Prostate gland (tissue), 2 donors: ENCODE results near the gene CA14. TPM values are rescaled to one million over a fixed set of nuclear protein-coding genes. Genes with fewer than 3 reads are reported as not detected.

Experiments used
- DNase-seq: peaks from one replicate; pipeline ENCODE4 v3.0.0-alpha.2; 2019; ENCODE audit warnings: low spot score
- H3K27ac ChIP-seq, 2 donors: fragments of 200-600 bp; sonication (generic); 2 replicates each; pipeline ENCODE4 v1.5.1; 2017 to 2019
- H3K27me3 ChIP-seq: fragments of 200-600 bp; sonication (generic); replicated peaks from 2 replicates; pipeline ENCODE4 v1.5.1; 2019; ENCODE audit not compliant: insufficient read depth
- H3K36me3 ChIP-seq, 2 donors: fragments of 200-600 bp; sonication (generic); 1 replicate in 1 of 2; 2 replicates in 1 of 2; pipeline versions ENCODE4 v1.5.1 to v1.8.1; 2017 to 2019
- H3K4me1 ChIP-seq: fragments of 200-600 bp; sonication (generic); replicated peaks from 2 replicates; pipeline ENCODE4 v1.5.1; 2019
- H3K4me3 ChIP-seq, 2 donors: fragments of 200-600 bp; sonication (generic); 2 replicates each; pipeline ENCODE4 v1.5.1; 2017 to 2019
- H3K9me3 ChIP-seq: fragments of 200-600 bp; sonication (generic); 2 replicates; pipeline ENCODE4 v1.5.1; 2017
- CTCF ChIP-seq, 4 experiments: fragments of 200-600 bp in 2 of 4; fragments of 450-650 bp in 2 of 4; sonication (generic) in 2 of 4; IDR thresholded peaks; 1 replicate in 3 of 4; 2 replicates in 1 of 4; pipeline ENCODE4 v1.5.1; 2016 to 2019; ENCODE audit warnings: antibody characterized with exemption in 4 of 4, mild to moderate bottlenecking in 2 of 4, moderate library complexity in 2 of 4
- POLR2A ChIP-seq: fragments of 450-650 bp; IDR thresholded peaks from one replicate; pipeline ENCODE4 v1.6.1; 2016; ENCODE audit warnings: antibody characterized with exemption, mild to moderate bottlenecking
- POLR2AphosphoS5 ChIP-seq: sonication (generic); formaldehyde crosslinking; IDR thresholded peaks from one replicate; pipeline ENCODE4 v1.6.1; 2017; ENCODE audit warnings: antibody characterized with exemption
- WGBS: methylation state at CpG from one replicate; pipeline ENCODE4 v1.1.5; 2018; 5-methylcytosine and 5-hydroxymethylcytosine counted together
- intact Hi-C: fragments of 100-400 bp; cut with DNase I; formaldehyde crosslinking; loops from one replicate; pipeline ENCODE4 v1.14.2; 2022
- total RNA-seq, 2 donors: library from RNA; depleted of rRNA; stranded (reverse); fragments of >200 nt; gene quantifications; one replicate each; pipeline ENCODE4 v1.1.0, GENCODE V29; 2016

CA14 gene
- total RNA-seq, 2 donors from 2014 or later: 0.36 to 3.3 TPM

- peak within 1 kb of the TSS; percentile 75 to 87 for H3K4me3 ChIP-seq
- H3K27me3 ChIP-seq: no peaks in the 10 kb centered on the region
- DNase-seq: peak; percentile 96
- TF ChIP-seq POLR2AphosphoS5 (peak; percentile 97), CTCF (IDR thresholded peaks at IDR 0.05) (peak in 1 of 4 experiments; percentile 20), POLR2A (peak; percentile 46)
- intact Hi-C loops: no loop called here
- H3K4me1 ChIP-seq: peaks cover 7% of the 10 kb centered on the region
- no peaks in the 10 kb centered on the region for H3K9me3 ChIP-seq
- peak within 1 kb of the TSS; percentile 86 to 89 for H3K27ac ChIP-seq
- under 1% methylated on average over 49 of the region's 49 CpGs for WGBS
- H3K36me3 ChIP-seq: peaks cover 8 to 15% of the 10 kb centered on the region in 2 donors
Observed at GRCh38 chr1:150268705-150269403, 11.3 kb downstream of the CA14 start, which contains the start of gene APH1A. TSS of gene APH1A (minus strand) at chr1:150269016. CDS start at chr1:150268810, 206 bp downstream.

- Histone ChIP-seq H3K4me3 (peak overlapping the region; percentile 75 to 87), H3K9me3 (no peaks in the 10 kb centered on the region), H3K27me3 (no peaks in the 10 kb centered on the region), H3K27ac (peak overlapping the region; percentile 86 to 89), H3K36me3 (peaks cover 8 to 14% of the 10 kb centered on the region in 2 donors), H3K4me1 (peaks cover 7% of the 10 kb centered on the region)
- intact Hi-C loops: no loop called here
- no peak for DNase-seq
- 28% methylated on average over 10 of the region's 10 CpGs for WGBS
- TF ChIP-seq CTCF (IDR thresholded peaks at IDR 0.05) (no peak), POLR2AphosphoS5 (no peak), POLR2A (no peak)
Observed at GRCh38 chr1:150269451-150269850, 11.9 kb downstream of the CA14 start.

GRCh38 chr1:150271291-150271959 lies 13.9 kb downstream of the CA14 start:
- H3K9me3 ChIP-seq: no peaks in the 10 kb centered on the region
- H3K27ac ChIP-seq: peak overlapping the region in 1 of 2 donors; percentile 53
- no peak for DNase-seq
- TF ChIP-seq POLR2A: no peak
- TF ChIP-seq CTCF (IDR thresholded peaks at IDR 0.05): no peak
- no peak for TF ChIP-seq POLR2AphosphoS5
- H3K4me3 ChIP-seq: no peak overlapping the region
- no peaks in the 10 kb centered on the region for H3K27me3 ChIP-seq
- H3K4me1 ChIP-seq: peaks cover 7% of the 10 kb centered on the region
- WGBS: 92% methylated on average over 7 of the region's 7 CpGs
- intact Hi-C loops: no loop called here
- peaks cover 1% of the 10 kb centered on the region in 2 donors for H3K36me3 ChIP-seq

GRCh38 chr1:150273311-150273710 lies 15.7 kb downstream of the CA14 start:
- Histone ChIP-seq H3K9me3 (no peaks in the 10 kb centered on the region), H3K36me3 (no peaks in the 10 kb centered on the region), H3K4me1 (no peaks in the 10 kb centered on the region), H3K4me3 (no peak overlapping the region), H3K27me3 (no peaks in the 10 kb centered on the region), H3K27ac (peak overlapping the region in 1 of 2 donors; percentile 56)
- 71% methylated on average over 1 of the region's 1 CpG for WGBS
- DNase-seq: no peak
- intact Hi-C loops: no loop called here
- TF ChIP-seq POLR2AphosphoS5 (no peak), POLR2A (no peak), CTCF (IDR thresholded peaks at IDR 0.05) (no peak)
